Activated CD4-positive, alpha-beta T cell treated with anti-CD3 and anti-CD28 coated beads, Interleukin-2, amount 10 ng/mL, durations not matched to agents 7 days and 5 days (primary cell): ENCODE measurements around the gene AHSG. TPM values are rescaled to one million over a fixed set of nuclear protein-coding genes. Genes with fewer than 3 reads are reported as not detected.
"Not testable (repeated sequence)": the region's sequence is repeated elsewhere in the genome, so short reads cannot be mapped to it uniquely, and the experiment has no call there.

Experiments
- CTCF ChIA-PET: fragments of 350-600 bp; sonication (Branson Sonifier 250); formaldehyde crosslinking; loops from one replicate; lab custom pipeline; 2021; ENCODE audit warnings: antibody characterized with exemption; lab: Charles Lee
- POLR2A ChIA-PET: fragments of 350-600 bp; sonication (Branson Sonifier 250); formaldehyde crosslinking; loops from one replicate; lab custom pipeline; 2021; ENCODE audit warnings: antibody characterized with exemption; lab: Charles Lee
- DNase-seq: peaks from one replicate; pipeline ENCODE4 v3.0.0-alpha.2; 2020
- H3K27ac Mint-ChIP-seq: one replicate; pipeline ENCODE4 v1.8.0; 2021; ENCODE audit warnings: mild to moderate bottlenecking, moderate library complexity, mixed read lengths
- H3K27me3 Mint-ChIP-seq: one replicate; pipeline ENCODE4 v1.8.0; 2021; ENCODE audit warnings: mixed read lengths
- H3K36me3 Mint-ChIP-seq: one replicate; pipeline ENCODE4 v1.8.0; 2021; ENCODE audit warnings: low read depth, mixed read lengths
- H3K4me1 Mint-ChIP-seq: one replicate; pipeline ENCODE4 v1.8.0; 2021; ENCODE audit warnings: mixed read lengths
- H3K4me3 Mint-ChIP-seq: one replicate; pipeline ENCODE4 v1.8.0; 2021; ENCODE audit warnings: mild to moderate bottlenecking, moderate library complexity, mixed read lengths
- H3K9me3 Mint-ChIP-seq: one replicate; pipeline ENCODE4 v1.8.0; 2021; ENCODE audit warnings: mixed read lengths
- total RNA-seq, 2 experiments: library from RNA; stranded (reverse); gene quantifications; one replicate each; pipeline ENCODE4 v1.2.3, GENCODE V29; 2021

The AHSG gene
- total RNA-seq, 2 experiments from 2014 or later, result not detected

GRCh38 chr3:186622651-186623310 is 9.9 kb downstream of the AHSG start:
- no peak overlapping the region for H3K4me3 Mint-ChIP-seq
- peaks cover 22% of the 10 kb centered on the region for H3K27me3 Mint-ChIP-seq
- no peaks in the 10 kb centered on the region for H3K9me3 Mint-ChIP-seq
- DNase-seq, result no peak
- ChIA-PET POLR2A (no interaction called here), CTCF (interaction anchor here (2.6 kb wide), 1 partner anchor 8 kb away, joined by 13 read pairs; no protein-coding TSS in a partner anchor)
- no peak overlapping the region for H3K27ac Mint-ChIP-seq
- no peaks in the 10 kb centered on the region for H3K4me1 Mint-ChIP-seq
- no peaks in the 10 kb centered on the region for H3K36me3 Mint-ChIP-seq

- Mint-ChIP-seq H3K9me3 (no peaks in the 10 kb centered on the region), H3K27ac (no peak overlapping the region), H3K4me1 (no peaks in the 10 kb centered on the region), H3K27me3 (peaks cover 17% of the 10 kb centered on the region), H3K36me3 (no peaks in the 10 kb centered on the region), H3K4me3 (no peak overlapping the region)
- ChIA-PET POLR2A (no interaction called here), CTCF (interaction anchor here (1.2 to 2.6 kb wide), 3 partner anchors 10 to 412 kb away, joined by 3 to 13 read pairs (median 3); no protein-coding TSS in a partner anchor)
- no peak for DNase-seq
Measured at GRCh38 chr3:186624598-186624997, 11.7 kb downstream of the AHSG start.

GRCh38 chr3:186625600-186626042 is 12.8 kb downstream of the AHSG start:
- Mint-ChIP-seq H3K36me3 (no peaks in the 10 kb centered on the region), H3K9me3 (no peaks in the 10 kb centered on the region), H3K4me3 (no peak overlapping the region), H3K27me3 (peaks cover 19% of the 10 kb centered on the region), H3K4me1 (no peaks in the 10 kb centered on the region), H3K27ac (no peak overlapping the region)
- CTCF ChIA-PET, result interaction anchor here (1.2 to 2.6 kb wide), 6 partner anchors 9 to 413 kb away, joined by 3 to 15 read pairs (median 4); no protein-coding TSS in a partner anchor
- POLR2A ChIA-PET, result no interaction called here
- DNase-seq, result no peak

- no peak overlapping the region for H3K4me3 Mint-ChIP-seq
- CTCF ChIA-PET, result interaction anchor here (1.6 to 2.3 kb wide), 3 partner anchors 9 to 15 kb away, joined by 3 to 15 read pairs (median 6); no protein-coding TSS in a partner anchor
- DNase-seq, result no peak
- POLR2A ChIA-PET, result no interaction called here
- H3K4me1 Mint-ChIP-seq, result no peaks in the 10 kb centered on the region
- no peak overlapping the region for H3K27ac Mint-ChIP-seq
- no peaks in the 10 kb centered on the region for H3K9me3 Mint-ChIP-seq
- H3K36me3 Mint-ChIP-seq, result no peaks in the 10 kb centered on the region
- H3K27me3 Mint-ChIP-seq, result peaks cover 17% of the 10 kb centered on the region
Measured at GRCh38 chr3:186626254-186626847, 13.5 kb downstream of the AHSG start.

GRCh38 chr3:186627852-186628414 is 15.1 kb downstream of the AHSG start:
- Mint-ChIP-seq H3K9me3 (no peaks in the 10 kb centered on the region), H3K27me3 (peaks cover 12% of the 10 kb centered on the region), H3K27ac (no peak overlapping the region), H3K36me3 (no peaks in the 10 kb centered on the region), H3K4me3 (no peak overlapping the region), H3K4me1 (no peaks in the 10 kb centered on the region)
- CTCF ChIA-PET, result no interaction called here
- no peak for DNase-seq
- POLR2A ChIA-PET, result no interaction called here

- Mint-ChIP-seq H3K4me1 (no peaks in the 10 kb centered on the region), H3K9me3 (no peaks in the 10 kb centered on the region), H3K36me3 (no peaks in the 10 kb centered on the region), H3K4me3 (no peak overlapping the region), H3K27ac (no peak overlapping the region), H3K27me3 (peaks cover 9% of the 10 kb centered on the region)
- CTCF ChIA-PET, result interaction anchor here (2.2 kb wide), 1 partner anchor 12 kb away, joined by 11 read pairs; no protein-coding TSS in a partner anchor
- POLR2A ChIA-PET, result no interaction called here
- DNase-seq, result no peak
Measured at GRCh38 chr3:186628756-186629155, 15.9 kb downstream of the AHSG start.

GRCh38 chr3:186630950-186631641 is 18.2 kb downstream of the AHSG start:
- Mint-ChIP-seq H3K4me1 (no peaks in the 10 kb centered on the region), H3K36me3 (no peaks in the 10 kb centered on the region), H3K27me3 (peaks cover 16% of the 10 kb centered on the region), H3K9me3 (no peaks in the 10 kb centered on the region), H3K4me3 (no peak overlapping the region), H3K27ac (no peak overlapping the region)
- POLR2A ChIA-PET, result no interaction called here
- no peak for DNase-seq
- CTCF ChIA-PET, result interaction anchor here (1.7 to 2.2 kb wide), 2 partner anchors 14 kb away, joined by 6 to 11 read pairs; no protein-coding TSS in a partner anchor

GRCh38 chr3:186633481-186633880 is 20.6 kb downstream of the AHSG start:
- CTCF ChIA-PET, result interaction anchor here (2.0 kb wide), 1 partner anchor 17 kb away, joined by 7 read pairs; no protein-coding TSS in a partner anchor
- no peaks in the 10 kb centered on the region for H3K36me3 Mint-ChIP-seq
- no peak for DNase-seq
- no peak overlapping the region for H3K4me3 Mint-ChIP-seq
- H3K4me1 Mint-ChIP-seq, result no peaks in the 10 kb centered on the region
- POLR2A ChIA-PET, result no interaction called here
- H3K27ac Mint-ChIP-seq, result no peak overlapping the region
- H3K27me3 Mint-ChIP-seq, result peaks cover 14% of the 10 kb centered on the region
- H3K9me3 Mint-ChIP-seq, result no peaks in the 10 kb centered on the region

GRCh38 chr3:186634207-186634606 is 21.3 kb downstream of the AHSG start:
- CTCF ChIA-PET, result interaction anchor here (2.0 kb wide), 1 partner anchor 18 kb away, joined by 7 read pairs; no protein-coding TSS in a partner anchor
- H3K4me1 Mint-ChIP-seq, H3K9me3 Mint-ChIP-seq, POLR2A ChIA-PET, DNase-seq, H3K27ac Mint-ChIP-seq, H3K4me3 Mint-ChIP-seq, H3K36me3 Mint-ChIP-seq: not testable (repeated sequence)
- H3K27me3 Mint-ChIP-seq, result peaks cover 18% of the 10 kb centered on the region

- no peak overlapping the region for H3K4me3 Mint-ChIP-seq
- peaks cover 15% of the 10 kb centered on the region for H3K27me3 Mint-ChIP-seq
- no peaks in the 10 kb centered on the region for H3K9me3 Mint-ChIP-seq
- no peak for DNase-seq
- H3K27ac Mint-ChIP-seq, result no peak overlapping the region
- H3K4me1 Mint-ChIP-seq, result no peaks in the 10 kb centered on the region
- ChIA-PET POLR2A (no interaction called here), CTCF (no interaction called here)
- no peaks in the 10 kb centered on the region for H3K36me3 Mint-ChIP-seq
Measured at GRCh38 chr3:186635532-186635931, 22.7 kb downstream of the AHSG start.

- ChIA-PET CTCF (interaction anchor here (0.8 kb wide), 1 partner anchor 20 kb away, joined by 3 read pairs; no protein-coding TSS in a partner anchor), POLR2A (no interaction called here)
- no peak for DNase-seq
- Mint-ChIP-seq H3K27me3 (peaks cover 20% of the 10 kb centered on the region), H3K4me3 (no peak overlapping the region), H3K4me1 (no peaks in the 10 kb centered on the region), H3K9me3 (no peaks in the 10 kb centered on the region), H3K27ac (no peak overlapping the region), H3K36me3 (no peaks in the 10 kb centered on the region)
Measured at GRCh38 chr3:186636536-186636935, 23.7 kb downstream of the AHSG start.

- Mint-ChIP-seq H3K4me1 (no peaks in the 10 kb centered on the region), H3K27me3 (peaks cover 26% of the 10 kb centered on the region), H3K9me3 (no peaks in the 10 kb centered on the region), H3K4me3 (no peak overlapping the region), H3K27ac (no peak overlapping the region), H3K36me3 (no peaks in the 10 kb centered on the region)
- DNase-seq, result no peak
- CTCF ChIA-PET, result interaction anchor here (1.1 kb wide), 1 partner anchor 21 kb away, joined by 3 read pairs; no protein-coding TSS in a partner anchor
- POLR2A ChIA-PET, result no interaction called here
Measured at GRCh38 chr3:186637686-186638085, 24.8 kb downstream of the AHSG start.
